ENCODE measurements around the gene PHF20.

The PHF20 gene

GRCh38 chr20:35909176-35909575 is 137.4 kb downstream of the PHF20 start:
- no peak for DNase-seq (ENCODE audit: low spot score)
- no peak for TF ChIP-seq CTCF (IDR thresholded peaks at IDR 0.05)
- no peak overlapping the region for H3K4me3 ChIP-seq
- H3K27ac ChIP-seq, result no peak overlapping the region

GRCh38 chr20:35909796-35910195 is 138.0 kb downstream of the PHF20 start:
- no peak for DNase-seq (ENCODE audit: low spot score)
- no peak for TF ChIP-seq CTCF (IDR thresholded peaks at IDR 0.05)
- Histone ChIP-seq H3K4me3 (no peak overlapping the region), H3K27ac (no peak overlapping the region)

- Histone ChIP-seq H3K27ac (no peak overlapping the region), H3K4me3 (no peak overlapping the region)
- no peak for DNase-seq (ENCODE audit: low spot score)
- TF ChIP-seq CTCF (IDR thresholded peaks at IDR 0.05), result no peak
Observed at GRCh38 chr20:35910254-35910653, 138.4 kb downstream of the PHF20 start.

- DNase-seq (ENCODE audit: low spot score), result no peak
- Histone ChIP-seq H3K4me3 (no peak overlapping the region), H3K27ac (no peak overlapping the region)
- no peak for TF ChIP-seq CTCF (IDR thresholded peaks at IDR 0.05)
Observed at GRCh38 chr20:35912881-35913280, 141.1 kb downstream of the PHF20 start.

- TF ChIP-seq CTCF (IDR thresholded peaks at IDR 0.05), result no peak
- DNase-seq (ENCODE audit: low spot score), result no peak
- H3K27ac ChIP-seq, result no peak overlapping the region
- no peak overlapping the region for H3K4me3 ChIP-seq
Observed at GRCh38 chr20:35917077-35917476, 145.3 kb downstream of the PHF20 start.

GRCh38 chr20:35918021-35918420 is 146.2 kb downstream of the PHF20 start:
- H3K27ac ChIP-seq, result no peak overlapping the region
- H3K4me3 ChIP-seq, result no peak overlapping the region
- no peak for TF ChIP-seq CTCF (IDR thresholded peaks at IDR 0.05)
- DNase-seq (ENCODE audit: low spot score), result no peak

GRCh38 chr20:35920523-35920922 is 148.7 kb downstream of the PHF20 start:
- no peak for TF ChIP-seq CTCF (IDR thresholded peaks at IDR 0.05)

More at GRCh38 chr20:35920523-35920922, 148.7 kb downstream of the PHF20 start:
- Histone ChIP-seq H3K4me3 (no peak overlapping the region), H3K27ac (no peak overlapping the region)
- no peak for DNase-seq (ENCODE audit: low spot score)
